ENCODE data around the gene STARD6. TPM values are rescaled to one million over a fixed set of nuclear protein-coding genes. Genes with fewer than 3 reads are reported as not detected.

STARD6 gene
- polyA plus RNA-seq, 2 donors: not detected

- H3K4me1 ChIP-seq (ENCODE audit: control insufficient read depth in 2 of 2, insufficient read depth in 2 of 2, low read length in 1 of 2): no peaks in the 10 kb centered on the region
- H3K36me3 ChIP-seq (ENCODE audit: control insufficient read depth in 2 of 2, insufficient read depth in 2 of 2, low read length in 1 of 2): peaks cover 2 to 6% of the 10 kb centered on the region in 2 donors
- no peaks in the 10 kb centered on the region for H3K27me3 ChIP-seq (ENCODE audit: control insufficient read depth in 1 of 2, insufficient read depth in 2 of 2, low read length in 2 of 2)
- no peak overlapping the region for H3K27ac ChIP-seq (ENCODE audit: low read depth in 2 of 2, low read length in 1 of 2)
- 89 to 93% methylated on average over 5 of the region's 5 CpGs for WGBS, 2 donors
- no peak overlapping the region for H3K4me3 ChIP-seq (ENCODE audit: low read depth in 1 of 2, low read length in 2 of 2)
- H3K9me3 ChIP-seq (ENCODE audit: control insufficient read depth in 2 of 2, insufficient read depth in 1 of 2, low read depth in 1 of 2, low read length in 1 of 2): no peaks in the 10 kb centered on the region
Measured at GRCh38 chr18:54279477-54280219, 78.0 kb downstream of the STARD6 start.

GRCh38 chr18:54278615-54279014 is 79.0 kb downstream of the STARD6 start:
- Histone ChIP-seq H3K4me3 (ENCODE audit: low read depth in 1 of 2, low read length in 2 of 2) (no peak overlapping the region), H3K27ac (ENCODE audit: low read depth in 2 of 2, low read length in 1 of 2) (no peak overlapping the region), H3K27me3 (ENCODE audit: control insufficient read depth in 1 of 2, insufficient read depth in 2 of 2, low read length in 2 of 2) (no peaks in the 10 kb centered on the region), H3K4me1 (ENCODE audit: control insufficient read depth in 2 of 2, insufficient read depth in 2 of 2, low read length in 1 of 2) (no peaks in the 10 kb centered on the region), H3K9me3 (ENCODE audit: control insufficient read depth in 2 of 2, insufficient read depth in 1 of 2, low read depth in 1 of 2, low read length in 1 of 2) (no peaks in the 10 kb centered on the region), H3K36me3 (ENCODE audit: control insufficient read depth in 2 of 2, insufficient read depth in 2 of 2, low read length in 1 of 2) (peaks cover 2 to 6% of the 10 kb centered on the region in 2 donors)
- 93 to 97% methylated on average over 1 of the region's 1 CpG for WGBS, 2 donors

GRCh38 chr18:54277899-54278298 is 79.8 kb downstream of the STARD6 start:
- H3K9me3 ChIP-seq (ENCODE audit: control insufficient read depth in 2 of 2, insufficient read depth in 1 of 2, low read depth in 1 of 2, low read length in 1 of 2): no peaks in the 10 kb centered on the region
- no peak overlapping the region for H3K4me3 ChIP-seq (ENCODE audit: low read depth in 1 of 2, low read length in 2 of 2)
- WGBS, 2 donors: 95 to 97% methylated on average over 3 of the region's 3 CpGs
- H3K4me1 ChIP-seq (ENCODE audit: control insufficient read depth in 2 of 2, insufficient read depth in 2 of 2, low read length in 1 of 2): no peaks in the 10 kb centered on the region
- H3K36me3 ChIP-seq (ENCODE audit: control insufficient read depth in 2 of 2, insufficient read depth in 2 of 2, low read length in 1 of 2): peaks cover 2 to 6% of the 10 kb centered on the region in 2 donors
- no peaks in the 10 kb centered on the region for H3K27me3 ChIP-seq (ENCODE audit: control insufficient read depth in 1 of 2, insufficient read depth in 2 of 2, low read length in 2 of 2)
- H3K27ac ChIP-seq (ENCODE audit: low read depth in 2 of 2, low read length in 1 of 2): no peak overlapping the region

Other genes with a start within 250 kb of the STARD6 start
- 10 to 100 TPM; 55.0 to 55.6 TPM for gene MBD2, start 133.2 kb downstream of the STARD6 start, polyA plus RNA-seq
- 10 to 100 TPM in 1 of 2 donors, 1 to 10 TPM in 1; 4.9 to 14.2 TPM for gene POLI, start 88.3 kb downstream of the STARD6 start, polyA plus RNA-seq
- under 1 TPM; 0.43 to 0.45 TPM for gene C18orf54, start within 50 bp of the STARD6 start, polyA plus RNA-seq
- gene DYNAP, start 233.4 kb upstream of the STARD6 start, polyA plus RNA-seq: 10 to 100 TPM in 1 of 2 donors, 1 to 10 TPM in 1; 9.6 to 27.8 TPM

Data from esophagus (tissue), 2 donors.